Loucy (cell line): ENCODE measurements around the gene MYO1D.

Experiments used
- CTCF ChIP-seq: fragments of 200-600 bp; sonication (generic); conservative IDR thresholded peaks from 2 replicates; pipeline ENCODE4 v1.5.1; 2014; ENCODE audit warnings: mild to moderate bottlenecking, antibody characterized with exemption, low read length
- EZH2phosphoT487 ChIP-seq: fragments of 200-600 bp; IDR thresholded peaks from 2 replicates; pipeline ENCODE4 v1.6.1; 2018; ENCODE audit warnings: antibody characterized with exemption, mild to moderate bottlenecking, moderate library complexity, borderline replicate concordance

GRCh38 chr17:32488604-32489180, 388.2 kb downstream of the MYO1D start:
- no peak for TF ChIP-seq EZH2phosphoT487
- TF ChIP-seq CTCF = no peak
